ENCODE results near the gene HK3.

Gene HK3

GRCh38 chr5:176895831-176896230 is 3.3 kb downstream of the HK3 start:
- Histone ChIP-seq H3K9me3 (ENCODE audit: control extremely low read depth in 1 of 5, control insufficient read depth in 4 of 5, insufficient read depth in 2 of 5, low read depth in 1 of 5, low read length in 4 of 5) (no peaks in the 10 kb centered on the region), H3K4me3 (ENCODE audit: control insufficient read depth in 1 of 7, extremely low read depth in 1 of 7, insufficient read depth in 4 of 7, low read depth in 2 of 7, low read length in 6 of 7) (no peak overlapping the region), H3K27me3 (replicated peaks in 2 of 5; ENCODE audit: control insufficient read depth in 4 of 5, insufficient read depth in 5 of 5, low read length in 4 of 5) (peaks cover 0 to 23% (median 20%) of the 10 kb centered on the region in 5 experiments), H3K27ac (ENCODE audit: insufficient read depth in 1 of 2, low read depth in 1 of 2, low read length in 2 of 2, poor library complexity in 1 of 2, severe bottlenecking in 2 of 2) (no peak overlapping the region), H3K4me1 (ENCODE audit: control extremely low read depth in 1 of 4, control insufficient read depth in 4 of 4, insufficient read depth in 4 of 4, low read length in 3 of 4) (peaks cover 0 to 28% (median 12%) of the 10 kb centered on the region in 4 experiments), H3K36me3 (ENCODE audit: control insufficient read depth in 4 of 4, insufficient read depth in 4 of 4, low read length in 3 of 4) (peaks cover 0 to 3% (median 0%) of the 10 kb centered on the region in 4 experiments)
- POLR2A ChIA-PET: no interaction called here
- 83% methylated on average over 2 of the region's 4 CpGs for WGBS (ENCODE audit: insufficient coverage)
- CTCF ChIA-PET: interaction anchor here (1.3 kb wide), 1 partner anchor 12 kb away, joined by 3 read pairs; no protein-coding TSS in a partner anchor
- no peak for DNase-seq

GRCh38 chr5:176894298-176894697 is 4.8 kb downstream of the HK3 start:
- Histone ChIP-seq H3K36me3 (ENCODE audit: control insufficient read depth in 4 of 4, insufficient read depth in 4 of 4, low read length in 3 of 4) (no peaks in the 10 kb centered on the region), H3K27me3 (replicated peaks in 2 of 5; ENCODE audit: control insufficient read depth in 4 of 5, insufficient read depth in 5 of 5, low read length in 4 of 5) (peaks cover 0 to 23% (median 20%) of the 10 kb centered on the region in 5 experiments), H3K27ac (ENCODE audit: insufficient read depth in 1 of 2, low read depth in 1 of 2, low read length in 2 of 2, poor library complexity in 1 of 2, severe bottlenecking in 2 of 2) (no peak overlapping the region), H3K9me3 (ENCODE audit: control extremely low read depth in 1 of 5, control insufficient read depth in 4 of 5, insufficient read depth in 2 of 5, low read depth in 1 of 5, low read length in 4 of 5) (no peaks in the 10 kb centered on the region), H3K4me1 (ENCODE audit: control extremely low read depth in 1 of 4, control insufficient read depth in 4 of 4, insufficient read depth in 4 of 4, low read length in 3 of 4) (peaks cover 0 to 17% (median 5%) of the 10 kb centered on the region in 4 experiments), H3K4me3 (ENCODE audit: control insufficient read depth in 1 of 7, extremely low read depth in 1 of 7, insufficient read depth in 4 of 7, low read depth in 2 of 7, low read length in 6 of 7) (no peak overlapping the region)
- POLR2A ChIA-PET: no interaction called here
- WGBS (ENCODE audit: insufficient coverage): 93% methylated on average over 6 of the region's 6 CpGs
- CTCF ChIA-PET: no interaction called here
- DNase-seq: no peak

GRCh38 chr5:176892663-176893062 is 6.5 kb downstream of the HK3 start:
- DNase-seq: no peak
- no peak overlapping the region for H3K4me3 ChIP-seq (ENCODE audit: control insufficient read depth in 1 of 7, extremely low read depth in 1 of 7, insufficient read depth in 4 of 7, low read depth in 2 of 7, low read length in 6 of 7)
- POLR2A ChIA-PET: no interaction called here
- no peaks in the 10 kb centered on the region for H3K9me3 ChIP-seq (ENCODE audit: control extremely low read depth in 1 of 5, control insufficient read depth in 4 of 5, insufficient read depth in 2 of 5, low read depth in 1 of 5, low read length in 4 of 5)
- H3K27ac ChIP-seq (ENCODE audit: insufficient read depth in 1 of 2, low read depth in 1 of 2, low read length in 2 of 2, poor library complexity in 1 of 2, severe bottlenecking in 2 of 2): no peak overlapping the region
- H3K36me3 ChIP-seq (ENCODE audit: control insufficient read depth in 4 of 4, insufficient read depth in 4 of 4, low read length in 3 of 4): no peaks in the 10 kb centered on the region
- CTCF ChIA-PET: no interaction called here
- 95% methylated on average over 3 of the region's 3 CpGs for WGBS (ENCODE audit: insufficient coverage)
- H3K4me1 ChIP-seq (ENCODE audit: control extremely low read depth in 1 of 4, control insufficient read depth in 4 of 4, insufficient read depth in 4 of 4, low read length in 3 of 4): peaks cover 0 to 11% (median 0%) of the 10 kb centered on the region in 4 experiments
- peaks cover 0 to 16% (median 12%) of the 10 kb centered on the region in 5 experiments for H3K27me3 ChIP-seq (replicated peaks in 2 of 5; ENCODE audit: control insufficient read depth in 4 of 5, insufficient read depth in 5 of 5, low read length in 4 of 5)

- Histone ChIP-seq H3K27me3 (replicated peaks in 2 of 5; ENCODE audit: control insufficient read depth in 4 of 5, insufficient read depth in 5 of 5, low read length in 4 of 5) (peaks cover 0 to 12% (median 12%) of the 10 kb centered on the region in 5 experiments), H3K4me3 (ENCODE audit: control insufficient read depth in 1 of 7, extremely low read depth in 1 of 7, insufficient read depth in 4 of 7, low read depth in 2 of 7, low read length in 6 of 7) (no peak overlapping the region), H3K9me3 (ENCODE audit: control extremely low read depth in 1 of 5, control insufficient read depth in 4 of 5, insufficient read depth in 2 of 5, low read depth in 1 of 5, low read length in 4 of 5) (no peaks in the 10 kb centered on the region), H3K4me1 (ENCODE audit: control extremely low read depth in 1 of 4, control insufficient read depth in 4 of 4, insufficient read depth in 4 of 4, low read length in 3 of 4) (peaks cover 0 to 11% (median 0%) of the 10 kb centered on the region in 4 experiments), H3K27ac (ENCODE audit: insufficient read depth in 1 of 2, low read depth in 1 of 2, low read length in 2 of 2, poor library complexity in 1 of 2, severe bottlenecking in 2 of 2) (no peak overlapping the region), H3K36me3 (ENCODE audit: control insufficient read depth in 4 of 4, insufficient read depth in 4 of 4, low read length in 3 of 4) (no peaks in the 10 kb centered on the region)
- no peak for DNase-seq
- CTCF ChIA-PET: interaction anchor here (0.8 kb wide), 1 partner anchor 8 kb away, joined by 3 read pairs; the partner anchor contains the start of gene HK3
- POLR2A ChIA-PET: no interaction called here
- 90% methylated on average over 7 of the region's 9 CpGs for WGBS (ENCODE audit: insufficient coverage)
Observed at GRCh38 chr5:176891331-176891958, 7.7 kb downstream of the HK3 start.

- CTCF ChIA-PET: interaction anchor here (0.8 kb wide), 1 partner anchor 8 kb away, joined by 3 read pairs; the partner anchor contains the start of gene HK3
- Histone ChIP-seq H3K27me3 (replicated peaks in 2 of 5; ENCODE audit: control insufficient read depth in 4 of 5, insufficient read depth in 5 of 5, low read length in 4 of 5) (peaks cover 0 to 12% (median 11%) of the 10 kb centered on the region in 5 experiments), H3K4me3 (ENCODE audit: control insufficient read depth in 1 of 7, extremely low read depth in 1 of 7, insufficient read depth in 4 of 7, low read depth in 2 of 7, low read length in 6 of 7) (no peak overlapping the region), H3K9me3 (ENCODE audit: control extremely low read depth in 1 of 5, control insufficient read depth in 4 of 5, insufficient read depth in 2 of 5, low read depth in 1 of 5, low read length in 4 of 5) (no peaks in the 10 kb centered on the region), H3K4me1 (ENCODE audit: control extremely low read depth in 1 of 4, control insufficient read depth in 4 of 4, insufficient read depth in 4 of 4, low read length in 3 of 4) (peaks cover 0 to 3% (median 0%) of the 10 kb centered on the region in 4 experiments), H3K36me3 (ENCODE audit: control insufficient read depth in 4 of 4, insufficient read depth in 4 of 4, low read length in 3 of 4) (no peaks in the 10 kb centered on the region), H3K27ac (ENCODE audit: insufficient read depth in 1 of 2, low read depth in 1 of 2, low read length in 2 of 2, poor library complexity in 1 of 2, severe bottlenecking in 2 of 2) (no peak overlapping the region)
- DNase-seq: no peak
- POLR2A ChIA-PET: no interaction called here
- WGBS (ENCODE audit: insufficient coverage): 97% methylated on average over 7 of the region's 9 CpGs
Observed at GRCh38 chr5:176890455-176891330, 8.5 kb downstream of the HK3 start.

GRCh38 chr5:176889321-176890280 is 9.5 kb downstream of the HK3 start:
- no peak for DNase-seq
- no peaks in the 10 kb centered on the region for H3K9me3 ChIP-seq (ENCODE audit: control extremely low read depth in 1 of 5, control insufficient read depth in 4 of 5, insufficient read depth in 2 of 5, low read depth in 1 of 5, low read length in 4 of 5)
- ChIA-PET POLR2A (no interaction called here), CTCF (no interaction called here)
- WGBS (ENCODE audit: insufficient coverage): 98% methylated on average over 23 of the region's 24 CpGs
- H3K27me3 ChIP-seq (replicated peaks in 2 of 5; ENCODE audit: control insufficient read depth in 4 of 5, insufficient read depth in 5 of 5, low read length in 4 of 5): peaks cover 0 to 12% (median 11%) of the 10 kb centered on the region in 5 experiments
- H3K4me3 ChIP-seq (ENCODE audit: control insufficient read depth in 1 of 7, extremely low read depth in 1 of 7, insufficient read depth in 4 of 7, low read depth in 2 of 7, low read length in 6 of 7): no peak overlapping the region
- H3K27ac ChIP-seq (ENCODE audit: insufficient read depth in 1 of 2, low read depth in 1 of 2, low read length in 2 of 2, poor library complexity in 1 of 2, severe bottlenecking in 2 of 2): no peak overlapping the region
- no peaks in the 10 kb centered on the region for H3K36me3 ChIP-seq (ENCODE audit: control insufficient read depth in 4 of 4, insufficient read depth in 4 of 4, low read length in 3 of 4)
- no peaks in the 10 kb centered on the region for H3K4me1 ChIP-seq (ENCODE audit: control extremely low read depth in 1 of 4, control insufficient read depth in 4 of 4, insufficient read depth in 4 of 4, low read length in 3 of 4)
